IPS DF 4.7 (cell line): ENCODE results near the gene PSMD10.

Source experiments
- DNase-seq: peaks from one replicate; pipeline ENCODE4 v3.0.0-alpha.2; 2013; ENCODE audit warnings: low spot score; ENCODE audit errors: extremely low read depth

PSMD10 gene

DNA sequence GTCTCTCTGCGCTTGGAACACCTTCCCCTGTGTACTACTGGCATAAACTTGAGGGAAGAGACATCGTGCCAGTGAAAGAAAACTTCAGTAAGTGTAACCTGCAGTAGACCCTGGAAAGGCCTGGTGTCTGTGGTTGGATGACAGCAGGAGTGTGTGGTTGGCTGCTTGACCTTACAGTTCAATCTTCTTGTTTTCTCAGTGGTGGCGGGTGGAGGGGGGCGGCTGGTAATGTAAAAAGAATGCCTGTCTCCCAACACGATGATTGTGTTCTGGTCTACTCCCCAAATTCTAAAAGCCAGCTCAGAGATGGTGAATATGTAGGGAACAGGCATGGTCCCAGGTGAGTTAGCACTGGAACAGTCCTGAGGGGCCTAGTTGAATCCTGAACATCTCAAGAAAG, 18.6 kb downstream of the PSMD10 start:
- no peak for DNase-seq

DNA sequence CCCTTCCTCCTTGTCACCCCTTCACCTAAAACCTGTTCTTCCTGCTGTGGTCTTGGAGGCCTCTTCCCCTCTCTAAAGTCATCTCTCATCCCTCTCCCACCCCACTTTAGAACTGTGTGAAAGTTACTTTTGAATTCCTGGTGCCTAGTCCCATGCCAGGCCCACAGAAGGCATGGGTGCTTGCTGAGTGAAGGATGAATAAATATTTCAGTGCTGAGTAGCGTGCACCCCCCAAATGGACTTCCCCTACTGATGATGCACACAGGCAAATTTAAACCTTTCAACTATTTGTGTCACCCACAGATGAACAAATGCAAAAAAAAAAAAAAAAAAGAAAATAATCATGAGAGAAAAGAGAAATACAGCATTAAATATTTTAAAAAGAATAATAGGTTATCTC, 19.8 kb downstream of the PSMD10 start:
- DNase-seq = no peak

DNA sequence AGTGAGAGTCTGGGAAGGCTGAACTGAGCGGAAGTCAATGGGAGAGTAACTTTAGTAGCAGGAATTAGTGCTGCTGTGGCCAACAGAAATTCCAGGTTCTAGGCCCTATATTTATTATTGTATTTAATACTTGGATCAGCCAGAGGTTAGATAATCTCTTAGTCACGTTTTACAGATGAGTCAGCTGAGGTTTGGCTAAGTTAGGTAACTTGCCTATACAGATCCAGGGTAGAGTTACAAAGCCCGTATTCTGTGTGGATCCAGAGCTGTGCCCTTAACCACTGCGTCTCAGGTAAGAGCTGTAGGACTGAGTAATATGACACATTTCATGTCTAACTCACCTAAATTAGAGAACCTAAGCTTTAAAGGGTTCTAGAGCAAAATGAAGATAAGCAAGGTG, 20.5 kb downstream of the PSMD10 start:
- DNase-seq = no peak

GRCh38 chrX:108068121-108068520, 23.2 kb downstream of the PSMD10 start:
- no peak for DNase-seq

DNA sequence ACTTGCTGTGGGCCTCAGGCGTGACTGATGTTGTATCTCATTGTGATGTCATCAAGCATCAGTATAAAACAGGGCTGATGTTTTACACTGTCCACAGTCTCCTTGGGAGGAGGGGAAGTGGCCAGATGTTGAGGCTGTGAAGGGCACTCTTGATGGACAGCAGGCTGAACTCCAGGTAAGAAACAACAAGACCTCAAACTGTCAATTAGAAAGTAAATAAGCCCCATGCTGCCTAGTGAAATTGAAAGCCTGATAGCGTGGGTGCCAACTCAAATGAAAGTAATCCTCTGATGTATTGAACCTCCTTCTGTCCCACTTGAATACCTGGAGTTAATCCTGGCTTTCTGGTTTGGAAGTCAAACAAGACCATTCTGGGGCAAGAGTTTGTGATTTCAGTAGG, 26.7 kb downstream of the PSMD10 start:
- no peak for DNase-seq

GRCh38 chrX:108064001-108064400, 27.3 kb downstream of the PSMD10 start:
- no peak for DNase-seq

DNA sequence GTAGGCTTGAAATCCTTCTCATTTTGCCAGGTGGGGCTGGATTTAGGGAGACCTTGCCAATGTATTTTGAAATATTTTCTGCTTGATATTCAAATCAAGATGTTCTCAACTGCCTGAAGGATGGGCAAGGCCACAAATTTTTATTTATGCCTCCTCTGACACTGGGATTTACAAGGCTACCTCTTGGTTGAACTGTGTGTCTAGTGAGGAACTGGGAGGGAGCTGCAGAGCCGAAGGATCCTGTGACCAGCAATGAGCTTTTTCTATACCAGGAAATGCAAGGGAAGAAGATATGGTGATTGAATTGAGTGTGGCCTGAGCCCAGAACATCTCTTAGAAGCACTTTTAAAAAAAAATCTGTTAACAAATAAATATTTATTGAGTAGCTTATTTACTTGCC, 31.5 kb downstream of the PSMD10 start:
- DNase-seq = no peak

DNA sequence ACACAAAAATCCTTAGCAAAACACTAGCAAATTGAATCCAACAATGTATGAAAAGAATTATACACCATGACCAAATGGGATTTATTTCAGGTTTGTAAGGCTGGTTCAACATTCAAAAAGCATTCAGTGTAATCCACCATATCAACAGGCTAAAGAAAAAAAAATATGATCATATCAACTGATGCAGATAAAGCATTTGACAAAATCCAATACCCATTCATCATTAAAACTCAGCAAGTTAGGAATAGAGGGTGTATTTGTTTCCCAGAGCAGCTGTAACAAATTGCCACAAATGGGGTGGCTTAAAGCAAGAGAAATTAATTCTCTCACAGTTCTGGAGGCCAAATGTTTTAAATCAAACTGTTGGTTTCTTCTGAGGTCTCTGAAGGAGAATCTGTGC, 35.8 kb downstream of the PSMD10 start:
- DNase-seq = no peak

DNA sequence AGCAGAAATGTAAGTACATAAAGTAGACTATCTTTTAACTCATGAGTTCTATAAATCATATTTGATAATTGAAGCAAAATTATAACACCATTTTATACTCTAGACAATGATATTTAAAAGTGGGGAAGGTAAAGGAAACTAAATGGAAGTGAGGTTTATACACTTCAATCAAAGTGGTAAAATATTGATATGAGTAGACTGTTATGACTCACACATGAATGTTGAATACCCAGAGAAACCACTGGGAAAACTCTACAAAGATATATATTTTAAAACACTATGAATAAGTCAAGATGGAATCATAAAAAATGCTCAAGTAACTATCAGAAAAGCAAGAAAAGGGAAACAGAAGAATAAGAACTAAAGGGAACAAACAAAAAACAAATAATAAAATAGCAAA, 38.1 kb downstream of the PSMD10 start:
- DNase-seq = no peak

- no peak for DNase-seq
Observed at GRCh38 chrX:108049649-108050048, 41.7 kb downstream of the PSMD10 start.

DNA sequence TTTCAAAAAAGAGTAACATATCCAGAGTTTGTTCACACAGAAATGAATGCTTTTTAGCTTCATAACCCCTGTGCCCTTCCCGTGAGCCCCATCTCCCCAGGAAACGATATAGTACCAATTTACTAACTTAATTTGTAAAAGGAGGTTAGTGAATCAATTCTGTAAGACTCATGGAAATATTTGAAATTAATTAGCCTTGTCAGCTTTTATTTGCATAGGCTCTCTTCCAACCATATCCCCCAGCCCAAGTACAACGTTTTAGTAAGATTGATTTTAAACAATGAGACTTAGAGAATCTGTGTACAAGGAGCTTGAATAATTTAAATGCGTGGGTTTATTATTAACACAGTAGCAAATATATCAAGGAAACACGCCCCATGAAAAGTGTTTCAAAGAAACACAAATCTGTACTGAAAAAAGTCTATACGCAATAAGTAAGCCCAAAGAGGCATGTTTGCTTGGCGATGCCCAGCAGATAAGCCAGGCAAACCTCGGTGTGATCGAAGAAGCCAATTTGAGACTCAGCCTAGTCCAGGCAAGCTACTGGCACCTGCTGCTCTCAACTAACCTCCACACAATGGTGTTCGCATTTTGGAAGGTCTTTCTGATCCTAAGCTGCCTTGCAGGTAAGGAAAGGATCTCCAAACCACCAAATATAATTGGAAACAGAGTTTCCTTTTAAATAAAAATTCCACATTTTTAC, 46.6 kb downstream of the PSMD10 start, which contains the start of gene VSIG1:
TSS of gene VSIG1 (plus strand) at position 512 of the 703 bp plus-strand sequence. CDS start at position 578, 66 bp downstream.
- no peak for DNase-seq

GRCh38 chrX:108036298-108036973, 54.9 kb downstream of the PSMD10 start:
- DNase-seq = no peak

GRCh38 chrX:108034725-108035124, 56.6 kb downstream of the PSMD10 start:
- no peak for DNase-seq
